Ishikawa (cell line): ENCODE data around the gene NF1.

Experiments
- CEBPB ChIP-seq: IDR thresholded peaks from 2 replicates; pipeline ENCODE4 v1.6.1; 2012
- CREB1 ChIP-seq: IDR thresholded peaks from 2 replicates; pipeline ENCODE4 v1.6.1; 2012; ENCODE audit warnings: low read depth
- EGR1 ChIP-seq: IDR thresholded peaks from 2 replicates; pipeline ENCODE4 v1.6.1; 2012
- EP300 ChIP-seq: IDR thresholded peaks from 2 replicates; pipeline ENCODE4 v1.6.1; 2012; ENCODE audit warnings: borderline replicate concordance
- FOXM1 ChIP-seq: IDR thresholded peaks from 2 replicates; pipeline ENCODE4 v1.6.1; 2012; ENCODE audit warnings: low read depth, borderline replicate concordance
- NFIC ChIP-seq: IDR thresholded peaks from 2 replicates; pipeline ENCODE4 v1.6.1; 2012
- RAD21 ChIP-seq: IDR thresholded peaks from 2 replicates; pipeline ENCODE4 v1.6.1; 2012; ENCODE audit warnings: low read depth
- REST ChIP-seq: IDR thresholded peaks from 2 replicates; pipeline ENCODE4 v1.6.1; 2012; ENCODE audit warnings: low read depth, mild to moderate bottlenecking
- TAF1 ChIP-seq: IDR thresholded peaks from 2 replicates; pipeline ENCODE4 v1.6.1; 2012; ENCODE audit warnings: low read depth, mild to moderate bottlenecking
- TCF12 ChIP-seq: IDR thresholded peaks from 2 replicates; pipeline ENCODE4 v1.6.1; 2012; ENCODE audit warnings: low read depth
- TEAD4 ChIP-seq: IDR thresholded peaks from 2 replicates; pipeline ENCODE4 v1.6.1; 2012
- YY1 ChIP-seq: IDR thresholded peaks from 2 replicates; pipeline ENCODE4 v1.6.1; 2012; ENCODE audit warnings: low read depth
- ZBTB7A ChIP-seq: IDR thresholded peaks from 2 replicates; pipeline ENCODE4 v1.6.1; 2012; ENCODE audit warnings: low read depth
- TF ChIP-seq, protein P1 (sequence below): IDR thresholded peaks from 2 replicates; pipeline ENCODE4 v1.6.1; 2012
- TF ChIP-seq, protein P2 (sequence below): IDR thresholded peaks from 2 replicates; pipeline ENCODE4 v1.6.1; 2012

The NF1 gene

DNA sequence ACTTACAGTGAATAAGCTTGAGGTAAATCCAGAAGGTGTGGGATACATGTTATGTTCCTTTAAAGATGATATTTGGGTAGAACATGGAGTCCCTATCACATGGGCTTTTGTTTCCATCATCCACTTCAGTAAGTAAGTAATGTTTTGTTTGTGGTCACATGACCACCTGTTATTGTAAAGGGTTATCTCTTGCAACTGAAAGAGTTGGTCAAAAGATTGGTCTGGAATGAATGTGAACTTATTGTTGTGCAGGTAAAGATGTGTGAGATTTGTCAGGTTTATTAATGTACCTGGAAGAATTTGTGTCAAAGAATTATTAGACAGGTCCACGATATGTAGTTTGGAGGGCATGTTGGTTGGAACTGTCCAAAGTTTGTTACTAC lies 200.7 kb downstream of the NF1 start:
- TF ChIP-seq TEAD4 = no peak
- no peak for TF ChIP-seq FOXM1
- TF ChIP-seq TAF1 = no peak
- TF ChIP-seq EGR1 = no peak
- TF ChIP-seq CREB1 = no peak
- no peak for TF ChIP-seq ZBTB7A
- TF ChIP-seq EP300 = no peak

DNA sequence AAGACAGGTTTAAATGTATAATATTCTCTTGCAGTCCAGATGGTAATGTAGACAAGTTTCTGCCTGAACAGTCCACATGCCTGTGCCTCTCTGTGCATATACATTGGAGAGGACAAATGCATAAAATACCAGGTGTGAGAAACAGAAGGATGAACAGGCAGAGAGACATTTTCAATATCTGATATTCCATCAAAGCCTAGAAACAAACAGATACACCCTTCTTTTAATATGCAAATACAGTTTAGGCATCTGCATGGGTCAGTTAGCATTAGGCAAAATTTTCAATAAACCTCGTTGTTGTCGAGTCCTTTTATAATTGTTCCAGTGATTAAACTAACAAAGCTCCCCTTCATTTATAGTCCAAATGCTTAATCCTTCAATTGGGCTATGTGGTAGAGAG lies 201.4 kb downstream of the NF1 start:
- TF ChIP-seq TAF1 (no peak), CREB1 (no peak), ZBTB7A (no peak), TCF12 (no peak), EGR1 (no peak), YY1 (no peak), CEBPB (no peak), TEAD4 (no peak), NFIC (no peak), RAD21 (no peak), REST (no peak), EP300 (no peak), FOXM1 (no peak)
- TF ChIP-seq, protein P1, sequence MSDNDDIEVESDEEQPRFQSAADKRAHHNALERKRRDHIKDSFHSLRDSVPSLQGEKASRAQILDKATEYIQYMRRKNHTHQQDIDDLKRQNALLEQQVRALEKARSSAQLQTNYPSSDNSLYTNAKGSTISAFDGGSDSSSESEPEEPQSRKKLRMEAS = no peak
- TF ChIP-seq, protein P2, sequence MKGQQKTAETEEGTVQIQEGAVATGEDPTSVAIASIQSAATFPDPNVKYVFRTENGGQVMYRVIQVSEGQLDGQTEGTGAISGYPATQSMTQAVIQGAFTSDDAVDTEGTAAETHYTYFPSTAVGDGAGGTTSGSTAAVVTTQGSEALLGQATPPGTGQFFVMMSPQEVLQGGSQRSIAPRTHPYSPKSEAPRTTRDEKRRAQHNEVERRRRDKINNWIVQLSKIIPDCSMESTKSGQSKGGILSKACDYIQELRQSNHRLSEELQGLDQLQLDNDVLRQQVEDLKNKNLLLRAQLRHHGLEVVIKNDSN = no peak

GRCh38 chr17:31297090-31297489 lies 202.3 kb downstream of the NF1 start, which contains the start of gene OMG:
Gene OMG (minus strand): TSS chr17:31297239. CDS start chr17:31296331, 908 bp downstream.
- TF ChIP-seq REST (no peak), TCF12 (no peak), TAF1 (no peak), CEBPB (no peak), NFIC (no peak)

DNA sequence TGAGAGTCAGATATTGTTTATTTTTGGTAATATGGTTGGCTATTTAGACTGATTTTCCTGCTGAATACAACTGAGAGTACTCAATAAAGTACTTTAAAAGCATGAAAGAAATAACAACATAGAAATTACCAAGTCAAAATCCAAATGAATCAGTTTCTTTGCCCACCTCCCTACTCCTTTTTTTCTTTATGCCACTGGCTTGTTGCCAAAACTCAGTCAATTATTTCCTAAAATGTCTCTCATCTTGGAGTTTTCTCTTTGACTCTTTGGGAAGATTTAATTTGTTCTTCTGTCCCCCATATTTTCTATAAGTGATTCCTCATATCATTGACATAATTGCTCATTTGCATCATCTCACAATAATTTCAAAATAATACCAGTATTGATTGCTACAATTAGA lies 204.8 kb downstream of the NF1 start:
- TF ChIP-seq, protein P1 = no peak
- TF ChIP-seq ZBTB7A = no peak
- TF ChIP-seq EP300 = no peak
- TF ChIP-seq YY1 = no peak
- no peak for TF ChIP-seq TEAD4
- no peak for TF ChIP-seq NFIC
- no peak for TF ChIP-seq TCF12
- TF ChIP-seq, protein P2 = no peak
- no peak for TF ChIP-seq CEBPB
- no peak for TF ChIP-seq RAD21
- TF ChIP-seq TAF1 = no peak
- no peak for TF ChIP-seq EGR1
- no peak for TF ChIP-seq CREB1
- TF ChIP-seq REST = no peak
- TF ChIP-seq FOXM1 = no peak

DNA sequence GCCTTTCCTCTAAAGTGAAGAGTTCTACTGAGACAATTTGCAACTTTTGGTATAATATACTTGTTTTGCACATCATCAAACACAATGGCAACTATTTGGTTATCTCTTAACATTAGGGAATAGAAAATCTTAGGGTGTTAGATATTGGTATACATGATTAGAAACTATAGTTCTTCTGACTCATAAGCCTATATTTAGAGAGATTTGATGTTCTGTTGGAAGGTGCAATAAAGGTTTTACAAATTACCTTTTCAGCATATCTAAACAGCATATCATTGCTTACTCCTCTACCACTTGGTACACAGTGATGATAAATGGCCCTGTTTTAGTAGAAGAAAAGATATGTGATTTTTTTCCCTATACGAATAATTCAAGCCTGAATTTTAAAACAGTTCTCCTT lies 212.9 kb downstream of the NF1 start:
- TF ChIP-seq TAF1 = no peak
- no peak for TF ChIP-seq TEAD4
- TF ChIP-seq FOXM1 = no peak
